ENCODE results near the gene NELL1. TPM values are rescaled to one million over a fixed set of nuclear protein-coding genes. Genes with fewer than 3 reads are reported as not detected.
A peak's percentile ranks its signal among the peaks of the same experiment; 100 is the strongest.

Gene NELL1
- total RNA-seq, 1 experiment from 2014 or later, result 0.22 TPM

- Histone ChIP-seq H3K56ac (ENCODE audit: insufficient read length, low read depth, low read length) (no peak overlapping the region), H2BK5ac (ENCODE audit: insufficient read length, low read length) (no peak overlapping the region), H3K14ac (ENCODE audit: insufficient read depth, low read length) (no peak overlapping the region), H3K23ac (ENCODE audit: insufficient read length, low read depth, low read length) (no peak overlapping the region), H3K9ac (ENCODE audit: extremely low read depth, insufficient read length, low read length) (no peak overlapping the region), H3K79me2 (ENCODE audit: insufficient read depth, low read length) (no peaks in the 10 kb centered on the region), H2AFZ (ENCODE audit: low read length) (no peak overlapping the region), H4K91ac (ENCODE audit: insufficient read length, low read depth, low read length) (no peak overlapping the region), H4K5ac (ENCODE audit: insufficient read length, low read depth, low read length) (no peak overlapping the region), H3K9me3 (ENCODE audit: control insufficient read depth, low read depth, low read length) (no peaks in the 10 kb centered on the region), H3K27ac (ENCODE audit: insufficient read length, low read depth, low read length) (no peak overlapping the region), H3K79me1 (ENCODE audit: insufficient read depth, low read depth, low read length, poor library complexity, severe bottlenecking) (no peaks in the 10 kb centered on the region), H3K18ac (ENCODE audit: insufficient read length, low read depth, low read length) (no peak overlapping the region), H2AK5ac (ENCODE audit: insufficient read length, low read length) (no peak overlapping the region), H3T11ph (ENCODE audit: low read length) (no peak overlapping the region), H3K4me2 (ENCODE audit: insufficient read depth, insufficient read length, low read length) (no peak overlapping the region), H3K4ac (ENCODE audit: low read depth, low read length) (no peak overlapping the region), H3K27me3 (ENCODE audit: insufficient read depth, low read length) (no peaks in the 10 kb centered on the region), H2BK15ac (ENCODE audit: low read depth, low read length) (no peak overlapping the region), H4K8ac (replicated peaks; ENCODE audit: insufficient read length, low read depth, low read length) (no peak overlapping the region), H4K20me1 (ENCODE audit: control insufficient read depth, insufficient read depth, insufficient read length) (no peaks in the 10 kb centered on the region), H2BK20ac (ENCODE audit: low read depth, low read length, poor library complexity, severe bottlenecking) (no peak overlapping the region), H3K4me1 (ENCODE audit: insufficient read depth, low read length) (no peaks in the 10 kb centered on the region; the same call in 1 of the 2 replicates), H2BK120ac (ENCODE audit: low read depth, low read length, poor library complexity, severe bottlenecking) (no peak overlapping the region), H3K23me2 (ENCODE audit: insufficient read length, low read depth, low read length, poor library complexity, severe bottlenecking) (no peaks in the 10 kb centered on the region), H2BK12ac (ENCODE audit: insufficient read length, low read depth, low read length) (no peak overlapping the region)
- no CpG with 5 or more reads among the region's 5 CpGs for WGBS (ENCODE audit: extremely low coverage, insufficient read length, low lambda C conversion rate)
- peak overlapping the region in 2 of 3 experiments; percentile 9 to 65; a peak in 3 of 7 replicates for H3K27ac Mint-ChIP-seq
- peaks cover 8 to 9% of the 10 kb centered on the region in 2 experiments for H3K4me1 Mint-ChIP-seq
- no peak for TF ChIP-seq CTCF (conservative IDR thresholded peaks at IDR 0.05)
- no peak for DNase-seq
- no peak overlapping the region for H3K4me3 Mint-ChIP-seq
- H3K27me3 Mint-ChIP-seq (ENCODE audit: low read depth), result no peaks in the 10 kb centered on the region
- no peaks in the 10 kb centered on the region for H3K36me3 Mint-ChIP-seq (ENCODE audit: insufficient read depth in 1 of 3, low read depth in 3 of 3)
- H3K9me3 Mint-ChIP-seq, result no peaks in the 10 kb centered on the region; a peak in 1 of 5 replicates
Observed at GRCh38 chr11:21048626-21049025, 379.2 kb downstream of the NELL1 start.

Measured in H9 (cell line).